ENCODE results near the gene CDH26. TPM values are rescaled to one million over a fixed set of nuclear protein-coding genes. Genes with fewer than 3 reads are reported as not detected.

Gene CDH26
- total RNA-seq = 8.1 TPM

GRCh38 chr20:59958123-59958522 is at the start of gene CDH26:
Gene CDH26, plus strand, starts transcription at chr20:59958423. Its CDS starts 304 bp downstream, at chr20:59958727.
- no peak for DNase-seq (ENCODE audit: low read depth in 2 of 3, low spot score in 2 of 3)

DNA sequence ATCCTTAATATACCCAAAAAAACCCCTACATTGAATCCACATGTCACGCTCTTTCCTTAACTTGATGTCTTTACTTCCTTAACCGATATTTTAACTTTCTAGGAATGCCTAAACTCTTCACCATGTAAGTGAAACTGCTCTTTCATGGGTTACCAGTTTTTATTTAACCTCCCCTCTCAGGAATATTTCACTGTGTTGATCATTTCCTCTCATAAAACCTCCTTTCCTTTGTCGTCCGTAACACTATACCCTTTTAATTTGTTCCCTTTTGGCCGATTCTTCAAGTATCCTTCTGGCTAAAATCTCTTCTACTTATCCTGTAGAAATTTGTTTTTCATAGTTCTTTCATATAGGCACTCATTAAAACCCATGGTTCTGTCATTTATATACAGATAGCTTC is 49.4 kb upstream of the CDH26 start:
- no peak for DNase-seq (ENCODE audit: low read depth in 2 of 3, low spot score in 2 of 3)

DNA sequence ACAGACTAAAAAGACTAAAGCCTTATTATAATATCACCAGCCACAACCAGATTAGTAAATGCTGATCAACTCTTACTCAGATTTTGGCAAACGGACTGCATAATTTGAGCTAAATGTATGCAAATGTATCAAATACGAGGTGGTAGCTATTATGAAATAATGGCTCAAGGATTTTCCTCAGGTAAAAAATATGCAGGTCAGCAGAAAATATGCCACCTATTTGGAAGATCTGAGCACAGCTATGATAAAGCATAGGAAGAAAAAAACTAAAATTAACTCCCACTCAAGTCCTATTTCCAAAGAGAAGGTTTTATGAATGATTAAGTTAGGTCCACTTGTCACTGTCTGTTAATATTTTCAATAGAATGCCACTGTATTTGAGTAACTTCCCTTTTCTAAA is 47.2 kb upstream of the CDH26 start:
- no peak for DNase-seq (ENCODE audit: low read depth in 2 of 3, low spot score in 2 of 3)

GRCh38 chr20:59912609-59913008 is 45.6 kb upstream of the CDH26 start:
- peak in 2 of 3 donors; percentile 15 to 24 for DNase-seq (ENCODE audit: low read depth in 2 of 3, low spot score in 2 of 3)

GRCh38 chr20:59920944-59921343 is 37.3 kb upstream of the CDH26 start:
- DNase-seq (ENCODE audit: low read depth in 2 of 3, low spot score in 2 of 3) = no peak

- DNase-seq (ENCODE audit: low read depth in 2 of 3, low spot score in 2 of 3) = no peak
These were observed 34.7 kb upstream of the CDH26 start for GRCh38 chr20:59923514-59923913.

GRCh38 chr20:59925359-59925758 is 32.9 kb upstream of the CDH26 start:
- DNase-seq (ENCODE audit: low read depth in 2 of 3, low spot score in 2 of 3) = no peak

GRCh38 chr20:59925899-59926298 is 32.3 kb upstream of the CDH26 start:
- no peak for DNase-seq (ENCODE audit: low read depth in 2 of 3, low spot score in 2 of 3)

GRCh38 chr20:59931511-59932312 is 26.5 kb upstream of the CDH26 start:
- no peak for DNase-seq (ENCODE audit: low read depth in 2 of 3, low spot score in 2 of 3)

GRCh38 chr20:59932616-59933295 is 25.5 kb upstream of the CDH26 start:
- no peak for DNase-seq (ENCODE audit: low read depth in 2 of 3, low spot score in 2 of 3)

DNA sequence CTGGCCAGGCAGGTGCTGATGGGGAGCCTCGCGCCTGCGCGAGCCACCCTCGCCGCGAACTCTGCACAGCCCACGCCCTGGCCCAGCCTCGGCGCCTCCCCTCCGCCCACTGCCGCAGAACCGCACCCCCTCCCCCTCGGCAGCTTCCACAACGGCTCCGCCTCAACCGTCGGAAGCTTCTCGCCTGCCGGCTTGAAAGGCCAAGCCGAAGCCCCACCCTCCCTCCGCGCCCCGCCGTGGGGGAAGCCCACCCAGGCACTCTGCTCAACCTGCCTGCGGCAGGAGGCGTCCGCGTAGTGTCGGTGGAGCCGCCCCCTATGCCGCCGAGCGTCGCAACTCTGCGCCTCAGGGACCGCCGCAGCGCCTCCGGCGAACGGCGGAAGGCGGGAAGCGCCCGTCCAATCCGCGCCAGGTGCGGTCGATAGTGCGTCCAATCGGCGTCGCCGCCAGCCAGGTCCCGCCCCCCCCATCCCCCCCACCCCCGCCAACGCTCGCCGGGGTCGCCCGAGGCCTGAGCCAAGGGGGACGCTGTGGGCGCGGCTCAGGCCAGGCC is 24.9 kb upstream of the CDH26 start, which contains the start of gene SYCP2:
TSS of gene SYCP2 (minus strand) at position 342 of the 553 bp plus-strand sequence. CDS start 11,224 bp downstream, outside the sequence.
- peak; percentile 37 to 63 (median 59) for DNase-seq (ENCODE audit: low read depth in 2 of 3, low spot score in 2 of 3)

GRCh38 chr20:59933849-59934585 is 24.2 kb upstream of the CDH26 start:
- DNase-seq (ENCODE audit: low read depth in 2 of 3, low spot score in 2 of 3) = peak; percentile 65 to 74 (median 73)

GRCh38 chr20:59935457-59936185 is 22.6 kb upstream of the CDH26 start:
- DNase-seq (ENCODE audit: low read depth in 2 of 3, low spot score in 2 of 3) = no peak

GRCh38 chr20:59936409-59936808 is 21.8 kb upstream of the CDH26 start:
- no peak for DNase-seq (ENCODE audit: low read depth in 2 of 3, low spot score in 2 of 3)

GRCh38 chr20:59937150-59937549 is 21.1 kb upstream of the CDH26 start:
- no peak for DNase-seq (ENCODE audit: low read depth in 2 of 3, low spot score in 2 of 3)

DNA sequence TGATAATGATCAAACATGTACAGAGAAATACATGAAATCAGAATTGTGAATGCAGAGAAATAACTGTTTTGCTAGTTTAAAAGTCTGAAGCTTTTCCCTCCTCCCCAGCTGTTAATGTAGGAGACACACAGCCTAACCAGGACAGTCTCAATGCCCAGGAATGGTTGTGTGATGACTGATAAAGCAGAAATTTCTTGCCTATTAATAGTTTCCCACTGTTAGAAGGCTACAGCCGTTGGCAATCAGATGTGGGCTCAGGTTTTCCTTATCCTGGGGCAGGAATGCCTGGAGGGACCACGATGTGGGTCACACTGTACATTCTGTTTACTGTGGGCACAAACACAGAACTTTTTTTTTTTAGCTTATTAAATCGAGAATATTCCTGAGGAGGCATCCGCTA is 20.0 kb upstream of the CDH26 start:
- DNase-seq (ENCODE audit: low read depth in 2 of 3, low spot score in 2 of 3) = no peak

GRCh38 chr20:59938696-59939051 is 19.5 kb upstream of the CDH26 start:
- DNase-seq (ENCODE audit: low read depth in 2 of 3, low spot score in 2 of 3) = no peak

DNA sequence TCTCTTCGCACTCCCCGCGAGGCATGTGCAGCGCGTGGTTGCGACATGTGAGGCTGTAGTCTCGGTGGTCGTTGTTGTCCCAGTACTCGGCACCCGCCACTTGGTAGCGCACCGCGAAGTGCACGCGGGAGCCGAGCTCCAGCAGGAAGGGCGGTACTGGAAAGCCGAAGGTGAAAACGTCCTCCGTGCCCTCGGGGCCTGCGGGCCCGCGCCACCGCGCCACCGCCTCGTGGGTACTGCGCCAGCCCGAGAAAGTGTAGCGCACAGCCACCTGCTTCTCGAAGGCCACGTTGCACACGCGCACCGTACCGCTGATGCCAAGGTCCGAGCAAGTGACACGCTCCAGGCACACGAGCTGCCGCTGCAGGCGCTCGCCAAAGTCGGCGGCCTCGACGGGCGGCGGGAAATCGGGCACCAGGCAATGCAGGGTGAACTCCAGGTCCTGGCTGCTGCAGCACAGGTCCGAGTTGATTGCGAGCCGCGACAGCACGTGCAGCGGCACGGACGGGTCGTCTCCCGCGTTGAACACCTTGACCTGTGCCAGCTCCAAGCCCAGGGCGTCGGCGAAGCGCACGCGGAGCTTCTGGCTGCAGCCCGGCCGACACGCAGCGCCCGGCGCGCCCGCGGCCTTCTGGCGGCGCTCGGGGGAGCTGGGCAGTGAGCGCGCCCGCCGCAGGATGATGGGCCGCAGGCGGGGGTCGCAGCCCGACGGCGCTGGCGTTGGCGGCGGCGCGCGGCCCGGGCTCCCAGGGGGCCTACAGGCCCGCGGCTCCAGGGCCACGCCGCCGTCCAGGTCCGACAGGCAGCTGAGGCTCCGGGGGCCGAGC is 19.0 kb upstream of the CDH26 start:
- peak in 1 of 3 donors; percentile 14 for DNase-seq (ENCODE audit: low read depth in 2 of 3, low spot score in 2 of 3)

GRCh38 chr20:59939879-59940128 is 18.4 kb upstream of the CDH26 start:
- DNase-seq (ENCODE audit: low read depth in 2 of 3, low spot score in 2 of 3) = no peak

Measured in hematopoietic multipotent progenitor cell (in vitro differentiated cells).